Endometrium (tissue), 2 donors: ENCODE results near the gene OTUD4.
A peak's percentile ranks its signal among the peaks of the same experiment; 100 is the strongest.

Experiments
- FAIRE-seq: peaks from 2 replicates; lab custom pipeline; 2012; peaks lifted over from hg19 to GRCh38; lab: Jason Lieb, UNC
- donor health status: control.
- donor health status: control.

Gene OTUD4

DNA sequence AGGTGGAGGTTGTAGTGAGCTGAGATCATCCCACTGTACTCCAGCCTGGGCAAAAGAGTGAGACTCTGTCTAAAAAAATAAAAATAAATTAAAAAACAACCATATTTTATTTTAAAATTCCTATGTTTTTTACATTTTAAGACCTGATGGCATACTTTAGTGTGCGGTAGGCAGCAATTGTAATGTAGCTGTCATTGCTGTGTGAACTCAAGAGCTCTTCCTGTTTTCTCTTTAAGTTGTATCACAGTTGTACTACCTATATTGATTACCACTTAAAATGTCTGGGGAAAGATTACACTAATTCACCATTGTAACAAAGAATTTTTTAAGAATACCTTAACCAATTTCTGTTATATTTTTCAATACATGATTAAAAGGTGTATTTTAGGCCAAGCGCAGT lies 55.0 kb downstream of the OTUD4 start:
- FAIRE-seq = no peak

DNA sequence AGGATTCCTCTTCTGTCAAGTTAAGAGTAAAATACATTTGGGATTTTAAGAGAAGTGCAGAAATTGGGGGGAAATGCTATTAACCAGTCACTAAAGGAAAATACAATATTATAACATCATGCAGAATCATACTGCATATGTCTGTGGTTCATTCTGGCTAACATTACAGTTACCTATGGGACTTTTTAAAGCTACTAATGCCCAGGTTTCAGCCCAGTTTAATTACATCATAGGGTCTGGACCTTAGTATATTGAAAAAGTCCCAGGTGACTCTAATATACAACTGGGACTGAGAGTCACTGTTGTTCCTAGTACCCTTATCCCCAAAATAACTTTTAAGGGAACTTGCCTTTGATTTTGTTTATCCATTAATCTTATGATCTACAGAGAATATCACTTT lies 72.3 kb downstream of the OTUD4 start:
- no peak for FAIRE-seq

DNA sequence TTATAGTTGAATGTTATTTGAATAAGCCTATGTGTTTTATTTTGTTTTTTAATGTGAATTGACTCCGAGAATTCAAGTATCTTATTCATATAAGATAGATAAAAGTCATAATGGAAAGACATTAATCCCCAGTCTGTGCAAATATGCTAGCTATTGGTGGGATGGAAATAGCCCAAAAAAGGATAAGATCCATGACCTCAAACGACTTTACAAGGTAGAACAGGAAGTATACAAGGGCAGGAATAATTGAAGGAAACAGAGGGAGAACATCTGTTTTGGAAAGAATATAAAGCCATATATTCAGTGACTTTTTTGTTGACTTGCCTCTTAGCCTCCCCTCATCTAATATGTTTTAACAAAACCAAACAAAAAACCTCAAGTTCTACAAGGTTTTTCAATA lies 73.3 kb downstream of the OTUD4 start:
- FAIRE-seq = no peak

DNA sequence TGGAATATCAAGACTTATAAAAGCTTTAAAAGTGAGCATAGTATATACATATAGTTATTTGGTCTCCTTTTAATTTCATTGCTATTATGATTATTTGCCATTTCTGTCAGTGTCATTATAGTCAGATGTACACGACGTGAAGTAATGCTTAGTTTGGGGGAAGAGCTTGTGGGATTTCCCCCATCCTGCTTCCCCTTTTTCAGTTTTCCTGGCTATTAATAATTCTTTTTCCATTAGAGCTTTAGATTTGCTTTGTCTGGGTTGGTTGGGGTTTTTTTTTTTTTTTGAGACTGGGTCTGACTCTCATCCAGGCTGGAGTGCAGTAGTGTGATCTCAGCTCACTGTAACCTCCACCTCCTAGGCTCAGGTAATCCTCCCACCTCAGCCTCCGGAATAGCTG lies 76.9 kb downstream of the OTUD4 start:
- FAIRE-seq = no peak

DNA sequence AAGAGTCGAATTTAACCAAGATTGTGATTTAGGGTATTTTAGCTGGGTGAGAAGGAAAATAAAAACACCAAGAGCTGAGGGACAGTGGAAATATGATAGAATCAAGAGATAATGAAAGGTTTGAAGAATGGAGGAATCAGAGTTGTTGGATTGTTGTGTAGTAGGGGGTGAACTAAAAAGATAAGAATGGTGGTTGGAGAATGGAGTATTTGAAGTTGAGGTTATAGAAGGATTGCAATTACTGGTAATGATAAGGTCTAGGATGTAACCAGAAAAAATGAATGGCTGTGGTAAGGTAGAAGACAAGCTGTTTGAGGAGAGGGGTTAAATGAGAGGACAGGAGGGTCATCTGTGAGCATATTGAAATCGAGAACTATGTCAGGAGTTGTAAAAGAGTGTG lies 77.8 kb downstream of the OTUD4 start:
- FAIRE-seq = no peak

DNA sequence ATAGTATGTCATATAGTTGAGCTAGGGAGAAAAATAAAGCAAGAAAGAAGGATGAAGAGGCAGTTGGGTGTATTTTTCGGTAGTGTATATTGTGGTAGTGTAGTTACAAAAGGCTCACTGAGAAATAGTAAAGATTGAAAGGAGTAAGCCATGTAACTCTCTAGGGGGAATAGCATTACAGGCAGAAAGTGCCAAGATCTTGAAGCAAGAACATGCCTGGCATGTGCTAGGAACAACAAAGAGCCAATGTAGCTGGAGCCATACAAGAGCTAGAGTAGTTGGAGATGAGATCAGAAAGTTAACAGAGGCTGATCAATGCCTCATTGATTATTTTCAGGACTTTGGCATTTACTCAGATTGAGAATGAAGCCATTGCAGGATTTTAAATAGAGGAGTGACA lies 79.3 kb downstream of the OTUD4 start:
- no peak for FAIRE-seq

DNA sequence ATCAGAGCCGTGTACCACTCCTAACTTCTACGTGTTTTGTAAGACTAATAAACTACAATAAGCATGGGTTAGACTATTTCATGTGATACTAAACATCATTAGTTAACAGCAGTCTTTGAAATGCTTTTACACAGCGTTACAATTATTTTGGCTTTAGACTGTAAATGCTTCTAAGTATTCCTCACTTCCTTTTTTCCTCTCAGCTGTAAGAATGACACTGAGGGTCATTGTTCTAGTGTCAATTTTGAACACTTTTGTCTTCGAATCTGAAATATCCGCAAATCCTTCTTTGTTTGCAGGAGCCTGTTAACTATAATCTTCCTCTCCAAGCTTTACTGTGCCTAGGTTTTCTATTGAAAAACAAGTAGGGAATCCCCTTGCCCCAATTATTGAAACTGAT lies 80.7 kb downstream of the OTUD4 start:
- FAIRE-seq = no peak

DNA sequence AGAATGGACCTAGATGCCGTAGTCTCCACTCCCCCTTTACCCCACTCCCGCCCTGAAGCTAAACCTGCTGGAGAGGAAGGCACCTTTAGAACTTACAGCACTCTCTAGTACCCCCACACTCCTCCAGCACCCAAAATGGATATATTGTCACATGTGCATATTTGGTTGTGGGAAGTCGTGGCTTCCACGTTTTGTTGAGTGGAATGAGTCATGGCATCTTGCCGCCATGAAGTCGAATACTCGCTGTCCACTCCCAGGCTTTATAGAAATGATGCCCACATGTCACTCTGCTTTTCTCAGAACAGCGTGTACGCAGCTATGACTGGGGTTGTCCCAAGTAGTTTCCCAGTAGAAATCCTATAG lies 81.7 kb downstream of the OTUD4 start:
- FAIRE-seq = no peak

DNA sequence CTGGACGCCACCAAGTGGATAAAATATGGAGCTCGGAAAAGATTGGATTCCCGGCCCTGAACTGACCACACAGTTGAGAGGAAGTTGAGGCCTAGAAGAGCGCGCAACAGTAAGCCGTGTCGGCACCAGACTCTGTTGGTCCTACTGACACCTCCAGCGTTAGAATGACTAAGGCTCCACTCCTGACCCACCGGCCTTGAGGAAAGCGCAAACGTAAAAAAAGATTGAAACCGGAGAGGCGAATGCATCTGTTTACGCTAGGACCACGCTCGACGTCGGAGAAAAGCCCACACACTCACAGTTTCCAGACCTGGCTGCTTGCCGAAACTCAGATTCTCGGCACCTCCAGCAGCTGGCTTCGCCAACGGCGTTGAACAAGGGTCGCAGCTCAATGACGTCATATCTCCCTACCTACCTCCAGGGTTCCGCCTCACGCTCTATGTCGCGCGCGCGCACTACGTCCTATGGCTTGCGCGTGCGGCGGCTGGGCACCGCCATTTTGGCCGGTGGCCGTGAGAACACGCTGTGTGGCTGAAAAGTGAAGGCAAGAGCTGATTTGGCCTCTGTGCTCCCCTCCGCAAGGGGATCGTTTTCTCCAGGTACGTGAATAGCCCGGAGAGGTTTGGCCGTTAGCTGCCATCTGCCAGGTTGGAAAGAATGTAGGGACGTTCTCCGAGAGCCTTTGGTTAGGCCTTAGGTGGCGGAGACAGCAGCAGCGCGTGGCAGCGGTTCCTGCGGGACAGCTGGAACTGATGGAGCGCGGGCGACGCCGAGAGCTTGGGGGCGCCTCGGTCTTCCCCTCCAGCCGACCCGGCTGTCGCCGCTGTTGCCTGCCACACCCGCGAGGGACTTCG lies 82.3 kb downstream of the OTUD4 start, which contains the start of the genes ABCE1 and ANAPC10:
TSS of gene ABCE1 (plus strand) at position 491 of the 854 bp plus-strand sequence. CDS start 6,102 bp downstream, outside the sequence.
TSS of gene ANAPC10 (minus strand) at position 376 of the 854 bp plus-strand sequence. CDS start 2,097 bp downstream, outside the sequence.
- peak; percentile 95 for FAIRE-seq

DNA sequence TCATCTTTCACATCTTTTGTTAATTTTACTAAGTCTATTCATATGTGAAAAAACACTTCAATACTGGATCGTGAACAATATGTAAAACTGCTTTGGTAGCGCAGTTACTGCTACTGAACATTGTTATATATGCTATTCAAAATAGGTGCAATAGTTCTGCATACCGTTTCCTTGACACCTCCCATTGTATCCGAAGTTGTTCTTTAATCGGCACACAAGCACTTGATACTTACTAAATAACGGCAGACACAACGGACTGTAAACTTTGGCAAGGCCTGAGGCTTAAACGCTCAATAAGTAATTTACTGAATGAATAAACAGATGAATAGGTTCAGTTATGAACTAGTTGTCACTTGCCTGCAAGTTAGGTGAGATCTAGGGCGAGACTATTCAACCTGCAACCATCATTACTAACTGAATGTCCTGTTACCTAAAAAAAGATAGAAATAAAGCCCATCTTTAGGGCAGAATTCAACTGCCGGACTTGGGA lies 83.0 kb downstream of the OTUD4 start:
- FAIRE-seq = no peak

DNA sequence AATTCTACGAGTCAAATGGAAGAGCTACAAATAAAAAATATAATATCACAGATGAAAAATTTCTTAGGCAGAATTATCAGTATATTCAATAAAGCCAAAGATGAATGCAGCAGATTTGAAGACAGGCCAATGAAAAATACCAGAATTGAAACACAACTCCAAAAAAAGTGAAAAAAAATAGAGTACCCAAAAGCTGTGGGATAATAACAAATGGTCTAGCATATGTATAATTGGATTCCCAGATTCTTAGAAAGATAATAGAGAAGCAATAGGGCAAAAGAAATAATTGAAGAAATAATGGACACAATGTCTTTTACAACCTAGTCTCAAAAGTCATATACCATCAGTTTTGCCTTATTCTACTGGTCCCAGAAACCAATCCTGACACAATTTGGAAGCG lies 86.8 kb downstream of the OTUD4 start:
- FAIRE-seq = no peak

DNA sequence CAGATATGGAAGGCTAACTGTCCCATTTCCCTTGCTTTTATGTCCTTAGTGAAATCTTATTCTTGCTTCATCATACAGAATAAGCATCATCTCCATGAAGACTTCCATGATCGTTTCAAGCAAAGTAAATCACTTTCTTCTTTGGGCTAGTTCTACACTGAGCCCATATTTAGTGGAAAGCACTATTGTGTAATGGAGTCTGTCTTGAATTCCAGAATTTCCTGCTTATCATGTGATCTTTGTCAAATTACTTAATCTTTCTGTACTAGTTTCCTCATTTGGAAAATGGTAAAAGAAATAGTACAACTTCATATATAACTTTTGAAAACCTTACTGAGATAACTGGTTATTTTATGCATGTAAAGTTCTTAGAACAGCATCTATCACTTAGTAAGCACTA lies 90.0 kb downstream of the OTUD4 start:
- no peak for FAIRE-seq

DNA sequence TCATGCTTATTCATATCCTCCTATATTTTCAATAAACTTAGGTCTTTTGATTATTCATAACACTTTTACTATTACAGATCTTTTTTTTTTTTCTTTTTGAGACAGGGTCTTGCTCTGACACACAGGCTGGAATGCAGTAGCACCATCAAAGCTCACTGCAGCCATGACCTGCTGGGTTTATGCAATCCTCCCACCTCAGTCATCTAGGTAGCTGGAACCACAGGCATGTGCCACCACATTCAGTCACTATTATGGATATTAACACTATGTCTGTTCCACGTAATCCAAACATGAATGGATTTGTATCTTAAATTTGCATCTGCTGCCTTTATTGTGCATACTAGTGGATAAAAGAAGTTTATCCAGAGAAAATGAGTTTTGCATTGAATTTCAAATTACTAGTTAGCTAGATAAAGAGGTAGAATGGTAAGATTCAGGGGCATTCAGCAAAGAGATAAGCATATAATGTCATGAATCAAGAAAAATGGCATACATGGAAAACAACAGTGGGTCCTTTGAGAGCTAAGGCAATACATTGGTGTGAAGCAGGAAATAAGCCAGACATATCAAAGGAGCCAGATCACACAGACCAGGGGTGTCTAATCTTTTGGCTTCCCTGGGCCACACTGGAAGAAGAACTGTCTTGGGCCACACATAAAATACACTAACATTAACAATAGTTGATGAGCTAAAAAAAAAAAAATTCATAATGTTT lies 96.3 kb downstream of the OTUD4 start:
- FAIRE-seq = no peak
